ENCODE data around the gene IFT122.

The IFT122 gene

GRCh38 chr3:129547241-129547640 lies 107.2 kb downstream of the IFT122 start:
- Histone ChIP-seq H3K79me2 (no peaks in the 10 kb centered on the region), H3K4me1 (no peaks in the 10 kb centered on the region), H3K9me3 (ENCODE audit: control insufficient read depth, low read length) (no peaks in the 10 kb centered on the region), H3K27ac (no peak overlapping the region), H2AFZ (no peak overlapping the region), H3K4me2 (ENCODE audit: low read length) (no peak overlapping the region), H3K27me3 (ENCODE audit: control insufficient read depth, insufficient read depth, low read length) (no peaks in the 10 kb centered on the region), H3K4me3 (ENCODE audit: low read depth, low read length) (no peak overlapping the region), H3K36me3 (ENCODE audit: control insufficient read depth, insufficient read depth, low read length) (no peaks in the 10 kb centered on the region), H3K9ac (no peak overlapping the region)
- TF ChIP-seq, protein P1, sequence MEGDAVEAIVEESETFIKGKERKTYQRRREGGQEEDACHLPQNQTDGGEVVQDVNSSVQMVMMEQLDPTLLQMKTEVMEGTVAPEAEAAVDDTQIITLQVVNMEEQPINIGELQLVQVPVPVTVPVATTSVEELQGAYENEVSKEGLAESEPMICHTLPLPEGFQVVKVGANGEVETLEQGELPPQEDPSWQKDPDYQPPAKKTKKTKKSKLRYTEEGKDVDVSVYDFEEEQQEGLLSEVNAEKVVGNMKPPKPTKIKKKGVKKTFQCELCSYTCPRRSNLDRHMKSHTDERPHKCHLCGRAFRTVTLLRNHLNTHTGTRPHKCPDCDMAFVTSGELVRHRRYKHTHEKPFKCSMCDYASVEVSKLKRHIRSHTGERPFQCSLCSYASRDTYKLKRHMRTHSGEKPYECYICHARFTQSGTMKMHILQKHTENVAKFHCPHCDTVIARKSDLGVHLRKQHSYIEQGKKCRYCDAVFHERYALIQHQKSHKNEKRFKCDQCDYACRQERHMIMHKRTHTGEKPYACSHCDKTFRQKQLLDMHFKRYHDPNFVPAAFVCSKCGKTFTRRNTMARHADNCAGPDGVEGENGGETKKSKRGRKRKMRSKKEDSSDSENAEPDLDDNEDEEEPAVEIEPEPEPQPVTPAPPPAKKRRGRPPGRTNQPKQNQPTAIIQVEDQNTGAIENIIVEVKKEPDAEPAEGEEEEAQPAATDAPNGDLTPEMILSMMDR (IDR thresholded peaks at IDR 0.05): no peak

- TF ChIP-seq, protein P1 (IDR thresholded peaks at IDR 0.05): no peak
Observed at GRCh38 chr3:129548104-129548965, 108.3 kb downstream of the IFT122 start.

GRCh38 chr3:129549006-129549800 lies 109.2 kb downstream of the IFT122 start:
- Histone ChIP-seq H3K4me2 (ENCODE audit: low read length) (no peak overlapping the region), H3K4me1 (no peaks in the 10 kb centered on the region), H3K36me3 (ENCODE audit: control insufficient read depth, insufficient read depth, low read length) (no peaks in the 10 kb centered on the region), H3K27me3 (ENCODE audit: control insufficient read depth, insufficient read depth, low read length) (no peaks in the 10 kb centered on the region), H2AFZ (no peak overlapping the region), H3K9ac (no peak overlapping the region), H3K79me2 (no peaks in the 10 kb centered on the region), H3K27ac (no peak overlapping the region), H3K4me3 (ENCODE audit: low read depth, low read length) (no peak overlapping the region), H3K9me3 (ENCODE audit: control insufficient read depth, low read length) (no peaks in the 10 kb centered on the region)
- TF ChIP-seq, protein P1 (IDR thresholded peaks at IDR 0.05): no peak

More at GRCh38 chr3:129548104-129548965, 108.3 kb downstream of the IFT122 start:
- H3K4me3 ChIP-seq (ENCODE audit: low read depth, low read length): no peak overlapping the region
- no peak overlapping the region for H3K27ac ChIP-seq
- no peaks in the 10 kb centered on the region for H3K9me3 ChIP-seq (ENCODE audit: control insufficient read depth, low read length)
- H3K79me2 ChIP-seq: no peaks in the 10 kb centered on the region
- H3K4me2 ChIP-seq (ENCODE audit: low read length): no peak overlapping the region
- H3K36me3 ChIP-seq (ENCODE audit: control insufficient read depth, insufficient read depth, low read length): no peaks in the 10 kb centered on the region
- no peak overlapping the region for H3K9ac ChIP-seq
- no peak overlapping the region for H2AFZ ChIP-seq
- no peaks in the 10 kb centered on the region for H3K4me1 ChIP-seq
- no peaks in the 10 kb centered on the region for H3K27me3 ChIP-seq (ENCODE audit: control insufficient read depth, insufficient read depth, low read length)

GRCh38 chr3:129549805-129550204 lies 109.8 kb downstream of the IFT122 start:
- no peaks in the 10 kb centered on the region for H3K27me3 ChIP-seq (ENCODE audit: control insufficient read depth, insufficient read depth, low read length)
- no peak overlapping the region for H2AFZ ChIP-seq
- H3K4me1 ChIP-seq: no peaks in the 10 kb centered on the region
- TF ChIP-seq, protein P1 (IDR thresholded peaks at IDR 0.05): no peak
- H3K9me3 ChIP-seq (ENCODE audit: control insufficient read depth, low read length): no peaks in the 10 kb centered on the region
- H3K4me3 ChIP-seq (ENCODE audit: low read depth, low read length): no peak overlapping the region
- no peaks in the 10 kb centered on the region for H3K79me2 ChIP-seq
- H3K27ac ChIP-seq: no peak overlapping the region
- H3K4me2 ChIP-seq (ENCODE audit: low read length): no peak overlapping the region
- H3K36me3 ChIP-seq (ENCODE audit: control insufficient read depth, insufficient read depth, low read length): no peaks in the 10 kb centered on the region
- no peak overlapping the region for H3K9ac ChIP-seq

Data from parathyroid adenoma (tissue), 2 donors.